ENCODE results near the gene MFN2. TPM values are rescaled to one million over a fixed set of nuclear protein-coding genes. Genes with fewer than 3 reads are reported as not detected.

The MFN2 gene
- total RNA-seq: 30.3 and 40.1 TPM in 2 replicates

DNA sequence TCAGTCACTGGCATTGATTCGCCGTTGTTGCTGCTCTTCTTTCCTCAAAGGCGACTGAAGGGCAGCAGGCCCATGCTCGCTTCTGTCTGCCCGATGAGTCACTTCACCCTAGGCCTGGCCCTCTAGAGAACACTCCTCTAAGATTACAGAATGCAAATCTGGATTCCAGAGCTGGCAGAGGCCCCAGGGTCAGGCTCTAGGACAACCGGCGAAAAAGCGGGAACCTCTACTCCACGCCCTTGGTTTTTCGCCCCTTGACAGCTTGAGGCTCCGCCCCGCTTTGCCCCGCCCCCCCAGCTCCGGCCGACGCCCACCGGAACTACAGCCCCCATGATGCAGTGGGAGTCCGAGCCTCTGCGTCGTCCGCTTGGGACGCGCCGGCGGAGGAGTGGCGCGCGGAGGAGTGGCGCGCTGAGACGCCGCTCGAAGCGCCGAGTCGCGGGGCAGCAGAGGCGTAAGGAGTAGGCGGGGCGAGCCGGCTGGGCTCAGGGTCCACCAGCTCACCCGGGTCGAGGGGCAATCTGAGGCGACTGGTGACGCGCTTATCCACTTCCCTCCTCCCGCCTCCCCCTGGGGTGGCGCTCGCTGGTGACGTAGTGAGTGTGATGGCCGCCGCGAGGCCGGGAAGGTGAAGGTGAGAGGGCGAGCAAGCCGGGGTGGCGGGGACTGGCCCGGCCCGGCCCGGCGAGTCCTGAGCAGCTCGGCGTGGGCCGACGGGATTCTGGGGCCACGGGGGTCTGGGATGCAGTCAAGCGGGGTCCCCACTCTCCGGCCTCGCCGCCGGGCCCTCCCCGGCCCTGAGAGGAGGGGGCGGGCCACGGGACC lies at the start of gene MFN2:
Gene MFN2 (plus strand): TSS at position 594 of the 825 bp plus-strand sequence. CDS start 8,725 bp downstream, outside the sequence.

DNA sequence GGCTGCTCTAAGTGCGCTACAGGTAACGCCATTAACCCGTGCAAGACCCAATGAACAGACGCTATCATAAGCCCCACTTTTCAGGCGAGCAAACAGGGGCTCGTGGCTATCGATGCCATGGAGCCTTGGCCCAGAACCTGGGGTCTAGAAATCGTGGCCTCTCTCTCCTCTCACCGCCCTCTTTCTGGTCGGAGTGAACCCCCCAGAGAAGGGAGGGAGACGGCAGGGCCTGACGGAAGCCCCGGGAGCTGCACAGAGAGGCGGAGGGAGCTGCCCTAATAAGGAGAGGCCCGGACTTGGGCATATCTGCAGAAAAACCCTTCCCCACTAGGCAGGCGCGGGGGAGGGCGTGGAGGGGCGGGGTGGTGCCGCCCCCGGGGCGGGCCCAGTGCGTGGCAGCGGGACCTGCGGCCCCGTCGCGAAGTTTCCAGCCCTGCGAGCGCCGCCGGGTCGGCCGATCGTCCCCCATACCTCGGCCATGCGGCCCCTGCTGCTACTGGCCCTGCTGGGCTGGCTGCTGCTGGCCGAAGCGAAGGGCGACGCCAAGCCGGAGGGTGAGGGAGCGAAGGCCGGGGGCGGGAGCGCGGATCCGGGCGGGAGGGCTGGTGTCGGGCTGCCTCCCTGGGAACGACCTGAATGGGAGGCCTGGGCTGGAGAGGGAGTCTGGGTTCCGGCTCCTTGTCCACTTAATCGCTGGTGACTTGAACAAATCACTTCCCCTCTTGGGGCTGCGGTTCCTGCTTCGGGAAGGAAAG lies 45.8 kb upstream of the MFN2 start, which contains the start of gene PLOD1:
Gene PLOD1 (plus strand): TSS at position 416 of the 755 bp plus-strand sequence. CDS start 63 bp downstream, at position 479.

Other genes starting within 250 kb of the MFN2 start
- gene AGTRAP, start 244.3 kb upstream of the MFN2 start, total RNA-seq: 32.4 and 37.2 TPM in 2 replicates
- 0.24 TPM in 1 of 2 replicates, not detected in the other for gene C1orf167, start 218.3 kb upstream of the MFN2 start, total RNA-seq
- gene MTHFR, start 174.5 kb upstream of the MFN2 start, total RNA-seq: 19.4 and 25.1 TPM in 2 replicates
- 6.9 and 7.6 TPM in 2 replicates for gene CLCN6, start 174.3 kb upstream of the MFN2 start, total RNA-seq
- not detected in 2 replicates for gene NPPA, start 132.7 kb upstream of the MFN2 start, total RNA-seq
- gene NPPB, start 121.5 kb upstream of the MFN2 start, total RNA-seq: not detected in 2 replicates
- 68.2 and 85.4 TPM in 2 replicates for gene KIAA2013, start 54.0 kb upstream of the MFN2 start, total RNA-seq
- 354 and 469 TPM in 2 replicates for gene PLOD1, start 45.7 kb upstream of the MFN2 start, total RNA-seq
- 15.8 and 21.6 TPM in 2 replicates for gene MIIP, start 39.1 kb downstream of the MFN2 start, total RNA-seq
- 0.05 and 0.06 TPM in 2 replicates for gene TNFRSF8, start 82.9 kb downstream of the MFN2 start, total RNA-seq
- gene TNFRSF1B, start 186.5 kb downstream of the MFN2 start, total RNA-seq: 10.8 and 11.5 TPM in 2 replicates
- gene VPS13D, start 249.6 kb downstream of the MFN2 start, total RNA-seq: 17.5 and 20.0 TPM in 2 replicates